RCC 7860 (cell line): ENCODE measurements around the gene BCL11B.

ENCODE experiments used
- DNase-seq: peaks from one replicate; pipeline ENCODE4 v3.0.0-alpha.2; 2015; ENCODE audit warnings: low spot score
- FAIRE-seq: peaks from 2 replicates; lab custom pipeline; 2012; peaks lifted over from hg19 to GRCh38; lab: Jason Lieb, UNC

The BCL11B gene

DNA sequence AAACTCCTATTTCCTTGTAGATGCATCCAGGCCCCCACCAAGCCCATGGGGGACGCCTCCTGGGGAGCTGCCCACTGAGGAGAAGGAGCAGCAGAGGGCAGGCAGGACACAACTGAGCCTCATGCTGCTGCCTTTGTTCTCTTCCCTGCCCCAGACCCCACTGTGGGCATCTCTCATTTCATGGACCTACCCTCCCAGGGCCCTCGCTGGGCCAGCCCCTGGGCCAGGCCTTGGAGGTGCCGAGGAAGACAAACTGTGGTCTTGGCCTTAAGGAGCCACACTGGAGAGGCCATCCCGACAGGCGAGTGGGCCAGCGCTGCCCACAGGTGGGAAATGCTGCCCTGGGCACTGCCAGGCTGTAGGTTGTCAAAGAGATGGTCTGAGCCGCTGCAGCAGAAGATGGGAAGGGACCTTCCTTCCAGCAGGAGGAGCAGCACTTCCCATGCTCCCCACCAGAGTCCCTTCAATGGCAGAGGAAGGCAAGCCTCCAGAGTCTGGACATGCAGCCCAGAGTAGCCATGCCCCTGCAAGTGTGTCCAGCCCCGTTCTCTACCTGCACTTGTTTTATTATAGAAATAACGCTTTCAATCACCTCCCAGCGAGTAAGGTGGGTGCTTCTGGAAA lies 147.4 kb downstream of the BCL11B start:
- no peak for FAIRE-seq
- no peak for DNase-seq

DNA sequence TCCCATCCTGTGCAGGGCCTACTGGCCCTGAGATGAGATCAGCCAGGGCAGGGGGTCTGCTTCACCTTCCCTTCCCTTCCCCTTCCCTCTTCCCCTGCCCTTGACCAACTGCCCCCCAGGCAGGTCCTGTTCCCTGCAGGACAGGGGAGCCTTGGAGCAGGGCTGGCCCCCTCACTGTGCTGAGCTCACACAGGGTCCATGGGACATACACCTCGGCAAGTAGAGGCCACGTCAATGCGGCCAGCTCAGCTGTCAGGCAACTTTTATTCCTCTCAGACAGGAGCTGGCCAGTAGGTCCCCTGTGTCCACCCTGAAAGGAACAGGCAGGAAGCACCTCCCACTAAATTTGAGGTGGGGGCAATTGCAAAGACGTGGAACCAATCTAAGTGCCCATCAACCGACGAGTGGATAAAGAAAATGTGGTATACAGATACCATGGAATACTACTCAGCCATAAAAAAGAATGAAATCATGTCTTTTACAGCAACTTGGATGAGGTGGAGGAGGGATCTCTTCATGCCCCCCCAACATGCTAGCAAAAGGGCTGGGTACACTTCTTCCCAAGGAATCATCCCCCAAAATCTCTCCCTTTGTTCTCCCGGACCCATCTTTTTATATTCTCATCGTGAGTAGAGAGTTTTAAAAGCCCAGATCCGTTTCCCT lies 148.7 kb downstream of the BCL11B start:
- no peak for FAIRE-seq
- DNase-seq = no peak

DNA sequence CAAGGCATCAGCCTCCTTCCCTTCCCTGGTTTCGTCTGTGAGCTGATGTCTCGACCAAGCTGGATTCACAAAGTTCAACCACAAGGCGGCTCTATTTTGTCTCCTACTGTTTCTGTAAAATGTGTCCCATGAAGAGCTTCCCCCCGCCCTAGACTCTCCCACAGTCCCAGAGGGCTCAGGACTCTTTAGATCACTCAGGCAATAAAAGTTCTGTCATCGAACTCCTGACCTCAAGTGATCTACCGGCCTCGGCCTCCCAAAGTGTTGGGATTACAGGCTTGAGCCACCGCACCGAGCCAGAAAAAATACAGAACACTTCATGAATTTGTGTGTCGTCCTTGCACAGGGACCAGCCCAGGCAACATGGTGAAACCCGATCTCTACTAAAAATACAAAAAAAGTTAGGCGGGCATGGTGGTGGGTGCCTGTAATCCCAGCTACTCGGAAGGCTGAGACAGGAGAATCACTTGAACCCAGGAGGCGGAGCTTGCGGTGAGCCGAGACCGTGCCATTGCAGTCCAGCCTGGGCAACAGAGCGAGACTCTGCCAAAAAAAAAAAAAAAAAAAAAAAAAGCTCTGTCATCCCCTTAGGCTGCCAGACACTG lies 149.4 kb downstream of the BCL11B start:
- no peak for DNase-seq
- FAIRE-seq = no peak

DNA sequence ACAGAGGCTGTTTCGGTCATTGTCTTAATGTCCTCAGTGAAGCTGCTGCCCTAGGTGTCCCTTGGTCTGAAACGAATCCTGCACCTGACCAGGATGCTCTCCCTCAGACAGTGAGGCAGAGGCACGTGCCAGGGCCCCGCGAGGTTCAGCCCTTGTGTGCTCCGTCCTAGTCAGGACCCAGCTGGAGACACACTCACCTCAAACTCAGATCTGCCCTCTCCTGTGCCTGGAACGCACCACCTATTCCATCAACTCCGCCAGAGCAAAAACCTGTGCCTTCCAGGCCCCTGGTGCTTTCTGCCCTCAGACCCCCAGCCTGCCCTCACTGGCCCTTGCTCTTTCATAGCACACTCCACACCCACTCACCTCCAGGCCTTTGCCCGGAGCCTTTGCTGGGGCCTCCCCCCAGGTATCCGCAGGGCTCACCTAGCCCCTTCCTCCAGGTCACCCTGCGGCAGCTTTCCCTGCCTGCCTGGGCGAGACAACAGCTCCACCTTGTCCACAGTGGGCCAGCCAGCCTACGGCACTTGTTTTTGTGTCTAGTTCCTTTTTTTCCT lies 150.6 kb downstream of the BCL11B start:
- no peak for DNase-seq
- FAIRE-seq = no peak

DNA sequence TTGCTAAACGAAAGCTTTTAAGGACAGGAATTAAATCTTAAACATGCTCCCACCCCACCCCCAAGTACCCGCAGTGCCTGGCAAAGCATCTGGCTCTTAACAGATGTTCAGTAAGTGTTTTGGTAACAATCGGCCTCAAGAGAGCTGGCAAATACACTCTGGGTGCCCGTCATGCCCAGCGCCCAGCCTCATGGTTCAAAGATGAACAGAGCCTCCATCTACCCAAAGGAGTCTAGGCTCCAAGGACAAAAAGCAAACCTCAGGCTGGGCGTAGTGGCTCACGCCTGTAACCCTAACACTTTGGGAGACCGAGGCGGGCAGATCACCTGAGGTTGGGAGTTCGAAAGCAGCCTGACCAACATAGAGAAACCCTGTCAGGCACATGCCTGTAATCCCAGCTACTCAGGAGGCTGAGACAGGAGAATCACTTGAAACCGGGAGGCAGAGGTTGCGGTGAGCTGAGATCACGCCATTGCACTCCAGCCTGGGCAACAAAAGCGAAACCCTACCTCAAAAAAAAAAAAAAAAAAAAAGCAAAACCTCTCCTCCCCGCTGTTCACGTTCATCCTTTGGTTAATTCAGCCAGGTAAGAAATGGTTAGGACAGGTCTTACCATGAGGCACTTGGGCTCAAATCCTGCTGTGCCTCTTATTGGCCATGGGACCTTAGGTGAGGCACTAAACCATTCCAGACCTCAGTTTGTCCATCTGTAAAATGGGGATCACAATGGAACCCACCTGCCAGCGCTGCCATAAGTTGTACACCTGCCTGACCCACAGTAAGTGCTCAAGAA lies 151.3 kb downstream of the BCL11B start:
- FAIRE-seq (no peak), DNase-seq (no peak)

DNA sequence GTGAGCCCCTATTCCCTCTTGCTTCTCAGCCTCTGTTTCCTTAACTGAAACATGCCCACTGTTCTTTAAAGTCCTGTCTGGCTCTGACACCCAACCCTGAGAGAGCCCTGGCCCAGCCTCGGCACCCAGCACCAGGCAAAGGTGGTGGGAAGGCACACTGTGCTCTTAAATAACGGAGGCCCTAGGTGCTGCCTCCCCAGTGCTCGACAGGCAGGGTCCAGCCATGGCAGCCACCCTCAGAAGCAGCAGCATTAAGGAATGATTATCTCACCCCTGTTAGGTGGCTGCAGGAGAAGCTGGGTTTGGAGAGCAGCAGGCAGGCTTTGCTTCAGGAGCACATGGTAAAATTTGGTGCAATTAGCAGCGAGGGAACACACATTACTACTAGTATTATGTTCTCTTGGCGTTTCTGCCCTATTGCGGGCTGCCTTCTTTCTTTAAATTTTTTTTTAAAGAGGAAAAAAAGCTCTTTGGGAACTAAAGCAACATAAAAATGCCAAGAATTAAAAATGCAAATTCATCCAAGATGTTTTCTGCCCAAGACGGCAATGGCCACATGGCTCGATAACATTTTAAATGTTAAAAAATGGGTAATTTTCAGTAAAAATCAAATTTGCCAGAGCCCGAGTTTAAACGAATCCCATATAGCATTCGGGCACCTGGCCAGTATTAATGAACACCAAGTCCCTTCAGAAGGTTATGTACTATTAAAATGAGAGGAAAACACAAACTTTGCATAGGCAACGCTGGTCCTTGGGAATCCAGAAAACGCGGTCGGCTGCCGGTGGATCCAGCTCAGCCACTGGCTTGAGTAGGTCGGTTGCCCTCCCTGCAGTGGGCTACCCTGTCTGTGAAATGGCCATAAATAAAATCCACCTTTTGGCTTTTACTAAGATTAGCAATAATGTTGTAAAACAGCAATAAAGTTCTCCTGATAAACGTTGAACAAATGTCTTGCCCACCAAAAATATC lies 152.2 kb downstream of the BCL11B start:
- FAIRE-seq (no peak), DNase-seq (no peak)
